ENCODE measurements around the gene C19orf38. TPM values are rescaled to one million over a fixed set of nuclear protein-coding genes. Genes with fewer than 3 reads are reported as not detected.

The C19orf38 gene
- total and polyA plus RNA-seq, 9 of the 15 experiments (the other 6 are each of a cell fraction or from before 2014, with no cell fraction given), result 0.14 to 0.18 TPM; not detected in 7

DNA sequence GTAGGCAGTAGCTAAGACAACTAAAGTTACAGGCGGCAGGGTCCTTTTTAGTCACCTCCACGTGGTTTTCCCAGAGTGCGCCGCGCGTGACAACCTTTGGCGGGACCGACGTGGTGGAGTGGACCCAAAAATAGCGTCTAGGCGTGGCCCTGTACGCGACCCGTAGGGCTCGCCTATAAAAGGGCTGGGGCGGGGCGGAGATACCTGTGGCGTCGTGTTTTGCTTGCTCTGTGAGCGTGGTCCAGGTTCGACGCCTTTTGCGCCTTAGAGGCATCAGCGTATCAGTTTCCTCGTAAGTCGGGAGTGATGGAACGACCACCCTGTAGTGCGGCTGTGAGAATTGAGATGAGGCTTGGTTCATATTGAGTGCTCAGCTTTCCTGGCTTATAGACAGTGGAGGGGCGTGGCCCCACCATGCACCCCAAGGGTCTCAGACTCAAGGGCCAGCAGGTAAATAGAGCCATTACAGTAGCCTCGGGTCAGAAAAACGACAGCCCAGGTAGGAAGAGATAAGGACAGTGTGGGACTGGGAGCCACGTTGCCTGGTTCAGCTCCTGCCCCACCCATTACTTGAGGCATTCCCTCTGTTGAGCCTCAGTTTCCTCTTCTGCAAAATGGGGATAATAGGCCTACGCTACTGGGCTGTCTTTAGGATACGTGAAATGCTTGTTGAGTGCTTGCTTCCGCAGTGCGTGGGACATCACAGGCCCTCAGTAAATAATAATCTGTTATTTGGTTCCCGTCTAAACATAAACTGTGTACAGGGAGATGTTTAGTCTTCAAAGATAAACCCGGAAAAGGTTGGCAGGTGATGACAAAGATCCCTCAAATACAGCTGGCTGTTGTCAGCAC lies 11.5 kb upstream of the C19orf38 start (continued):
- no peak for TF ChIP-seq NR0B1 (IDR thresholded peaks at IDR 0.05; ENCODE audit: partially characterized antibody)
- TF ChIP-seq ZNF79 (CRISPR knock-in tag; IDR thresholded peaks at IDR 0.05; ENCODE audit: low read depth), result peak; percentile 81; the same call in 1 of the 2 replicates
- peak; percentile 90 for TF ChIP-seq ZNF143 (CRISPR knock-in tag; IDR thresholded peaks at IDR 0.05)
- peak; percentile 93 for TF ChIP-seq RAD51 (IDR thresholded peaks at IDR 0.05; ENCODE audit: borderline replicate concordance, low read depth)
- TF ChIP-seq, protein P1, sequence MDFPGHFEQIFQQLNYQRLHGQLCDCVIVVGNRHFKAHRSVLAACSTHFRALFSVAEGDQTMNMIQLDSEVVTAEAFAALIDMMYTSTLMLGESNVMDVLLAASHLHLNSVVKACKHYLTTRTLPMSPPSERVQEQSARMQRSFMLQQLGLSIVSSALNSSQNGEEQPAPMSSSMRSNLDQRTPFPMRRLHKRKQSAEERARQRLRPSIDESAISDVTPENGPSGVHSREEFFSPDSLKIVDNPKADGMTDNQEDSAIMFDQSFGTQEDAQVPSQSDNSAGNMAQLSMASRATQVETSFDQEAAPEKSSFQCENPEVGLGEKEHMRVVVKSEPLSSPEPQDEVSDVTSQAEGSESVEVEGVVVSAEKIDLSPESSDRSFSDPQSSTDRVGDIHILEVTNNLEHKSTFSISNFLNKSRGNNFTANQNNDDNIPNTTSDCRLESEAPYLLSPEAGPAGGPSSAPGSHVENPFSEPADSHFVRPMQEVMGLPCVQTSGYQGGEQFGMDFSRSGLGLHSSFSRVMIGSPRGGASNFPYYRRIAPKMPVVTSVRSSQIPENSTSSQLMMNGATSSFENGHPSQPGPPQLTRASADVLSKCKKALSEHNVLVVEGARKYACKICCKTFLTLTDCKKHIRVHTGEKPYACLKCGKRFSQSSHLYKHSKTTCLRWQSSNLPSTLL (IDR thresholded peaks at IDR 0.05), result no peak
- peak; percentile 93 for TF ChIP-seq ZNF583 (CRISPR knock-in tag; IDR thresholded peaks at IDR 0.05)
- no peak for TF ChIP-seq HDGF (IDR thresholded peaks at IDR 0.05)
- no peak for TF ChIP-seq ZNF764 (CRISPR knock-in tag; IDR thresholded peaks at IDR 0.05; ENCODE audit: low read depth)
- TF ChIP-seq, protein P2, sequence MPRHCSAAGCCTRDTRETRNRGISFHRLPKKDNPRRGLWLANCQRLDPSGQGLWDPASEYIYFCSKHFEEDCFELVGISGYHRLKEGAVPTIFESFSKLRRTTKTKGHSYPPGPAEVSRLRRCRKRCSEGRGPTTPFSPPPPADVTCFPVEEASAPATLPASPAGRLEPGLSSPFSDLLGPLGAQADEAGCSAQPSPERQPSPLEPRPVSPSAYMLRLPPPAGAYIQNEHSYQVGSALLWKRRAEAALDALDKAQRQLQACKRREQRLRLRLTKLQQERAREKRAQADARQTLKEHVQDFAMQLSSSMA (CRISPR knock-in tag; IDR thresholded peaks at IDR 0.05), result no peak
- no peak for TF ChIP-seq PRMT5 (CRISPR knock-in tag; IDR thresholded peaks at IDR 0.05)
- TF ChIP-seq ZBTB49 (CRISPR knock-in tag; IDR thresholded peaks at IDR 0.05; ENCODE audit: borderline replicate concordance), result peak; percentile 96; the same call in 1 of the 2 replicates
- no peak for TF ChIP-seq BMI1 (IDR thresholded peaks at IDR 0.05; ENCODE audit: low read length)
- peak; percentile 68; the same call in 1 of the 2 replicates for TF ChIP-seq PTTG1 (tag; IDR thresholded peaks at IDR 0.05; ENCODE audit: low read depth)
- TF ChIP-seq KLF6 (CRISPR knock-in tag; IDR thresholded peaks at IDR 0.05; ENCODE audit: borderline replicate concordance), result peak; percentile 87
- TF ChIP-seq FOXJ3 (CRISPR knock-in tag; IDR thresholded peaks at IDR 0.05), result no peak
- 0 out of 2 replicates have a peak, but pooled peaks have one; percentile 13 for TF ChIP-seq THAP12 (CRISPR knock-in tag; IDR thresholded peaks at IDR 0.05)
- no peak for TF ChIP-seq SUPT5H (IDR thresholded peaks at IDR 0.05)
- peak; percentile 85 for TF ChIP-seq HIVEP1 (CRISPR knock-in tag; IDR thresholded peaks at IDR 0.05)
- TF ChIP-seq, protein P3, sequence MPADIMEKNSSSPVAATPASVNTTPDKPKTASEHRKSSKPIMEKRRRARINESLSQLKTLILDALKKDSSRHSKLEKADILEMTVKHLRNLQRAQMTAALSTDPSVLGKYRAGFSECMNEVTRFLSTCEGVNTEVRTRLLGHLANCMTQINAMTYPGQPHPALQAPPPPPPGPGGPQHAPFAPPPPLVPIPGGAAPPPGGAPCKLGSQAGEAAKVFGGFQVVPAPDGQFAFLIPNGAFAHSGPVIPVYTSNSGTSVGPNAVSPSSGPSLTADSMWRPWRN (IDR thresholded peaks at IDR 0.05; ENCODE audit: low read depth), result no peak

Data from K562 (cell line).